DMS 273 (cell line): Measurements from ENCODE around the gene C2orf49.

ENCODE experiments used
- DNase-seq: peaks from one replicate; lab custom pipeline; 2025; ENCODE audit not compliant: unreplicated experiment; lab: John Stamatoyannopoulos, UW

C2orf49 gene

GRCh38 chr2:105337122-105338019 is at the start of gene C2orf49:
Gene C2orf49, plus strand, starts transcription at chr2:105337540. Its CDS starts 48 bp downstream, at chr2:105337588.
- DNase-seq: peak; percentile 96

- peak; percentile 44 for DNase-seq
Measured at GRCh38 chr2:105287692-105288091, 49.6 kb upstream of the C2orf49 start.

- DNase-seq: no peak
Measured at GRCh38 chr2:105288133-105288532, 49.2 kb upstream of the C2orf49 start.

- no peak for DNase-seq
Measured at GRCh38 chr2:105290981-105291660, 46.2 kb upstream of the C2orf49 start.

- no peak for DNase-seq
Measured at GRCh38 chr2:105291981-105292380, 45.4 kb upstream of the C2orf49 start.

GRCh38 chr2:105294046-105294445 is 43.3 kb upstream of the C2orf49 start:
- DNase-seq: no peak

- DNase-seq: peak; percentile 75
Measured at GRCh38 chr2:105294844-105295481, 42.4 kb upstream of the C2orf49 start.

- no peak for DNase-seq
Measured at GRCh38 chr2:105296017-105296611, 41.2 kb upstream of the C2orf49 start.

- no peak for DNase-seq
Measured at GRCh38 chr2:105297216-105297615, 40.1 kb upstream of the C2orf49 start.

- no peak for DNase-seq
Measured at GRCh38 chr2:105298017-105298416, 39.3 kb upstream of the C2orf49 start.

GRCh38 chr2:105299290-105299689 is 38.0 kb upstream of the C2orf49 start:
- peak; percentile 22 for DNase-seq

- no peak for DNase-seq
Measured at GRCh38 chr2:105301646-105302045, 35.7 kb upstream of the C2orf49 start.

- no peak for DNase-seq
Measured at GRCh38 chr2:105307146-105307545, 30.2 kb upstream of the C2orf49 start.

GRCh38 chr2:105307550-105307949 is 29.8 kb upstream of the C2orf49 start:
- DNase-seq: no peak

- no peak for DNase-seq
Measured at GRCh38 chr2:105307962-105308361, 29.4 kb upstream of the C2orf49 start.

GRCh38 chr2:105308382-105309146 is 28.8 kb upstream of the C2orf49 start:
- no peak for DNase-seq

- no peak for DNase-seq
Measured at GRCh38 chr2:105309147-105309545, 28.2 kb upstream of the C2orf49 start.

GRCh38 chr2:105313877-105314276 is 23.5 kb upstream of the C2orf49 start:
- DNase-seq: no peak

- no peak for DNase-seq
Measured at GRCh38 chr2:105315314-105315713, 22.0 kb upstream of the C2orf49 start.

GRCh38 chr2:105317937-105318336 is 19.4 kb upstream of the C2orf49 start:
- no peak for DNase-seq
